OCI-M2 (cell line): ENCODE measurements around the gene GCA.

Experiments
- DNase-seq: peaks from one replicate; lab custom pipeline; 2025; ENCODE audit not compliant: unreplicated experiment; lab: John Stamatoyannopoulos, UW

GCA gene

DNA sequence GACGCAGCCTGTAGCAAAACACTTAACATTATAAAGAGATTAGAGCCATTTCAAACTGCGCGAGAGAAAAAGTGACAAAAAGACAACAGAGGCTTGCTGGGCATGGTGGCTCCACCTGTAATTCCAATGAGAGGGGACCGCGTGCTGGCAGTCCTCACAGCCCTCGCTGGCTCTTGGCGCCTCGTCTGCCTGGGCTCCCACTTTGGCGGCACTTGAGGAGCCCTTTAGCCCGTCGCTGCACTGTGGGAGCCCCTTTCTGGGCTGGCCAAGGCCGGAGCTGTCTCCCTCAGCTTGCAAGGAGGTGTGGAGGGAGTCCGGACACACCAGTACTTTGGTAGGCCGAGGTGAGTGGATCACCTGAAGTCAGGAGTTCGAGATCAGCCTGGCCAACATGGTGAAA is 16.1 kb upstream of the GCA start:
- no peak for DNase-seq

DNA sequence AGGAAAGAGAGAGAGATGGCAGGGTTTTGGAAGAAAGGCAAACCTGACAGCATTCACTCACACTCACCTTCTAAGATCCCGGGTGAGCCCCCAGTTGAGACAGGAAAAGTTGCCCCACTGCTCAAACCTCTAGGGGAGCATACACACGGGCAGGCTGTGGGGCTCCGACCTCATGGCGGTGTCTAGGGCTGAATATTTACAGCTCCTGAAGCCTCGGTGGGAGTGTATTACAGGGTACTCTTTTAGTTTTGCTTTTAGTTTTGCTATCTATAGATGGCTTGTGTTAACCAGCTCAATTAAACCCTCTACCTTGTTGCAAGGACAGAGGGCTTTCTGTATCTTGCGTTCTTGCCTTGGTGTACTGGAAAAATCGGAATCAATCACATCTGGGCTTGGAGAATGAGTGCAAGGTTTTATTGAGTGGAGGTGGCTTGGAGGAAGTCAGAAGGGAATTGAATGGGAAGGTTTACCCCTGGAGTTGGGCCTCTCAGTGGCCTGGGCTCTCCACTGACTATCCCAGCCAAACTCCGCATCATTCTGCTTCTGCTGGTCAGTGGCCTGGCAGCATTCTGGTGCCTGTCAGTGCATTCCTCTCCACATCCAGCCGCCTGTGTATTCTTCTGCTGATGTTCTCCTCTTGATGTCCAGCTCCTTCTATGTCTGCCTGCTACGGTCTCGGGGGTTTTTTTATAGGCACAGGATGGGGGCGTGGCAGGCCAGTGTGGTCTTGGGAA is 15.3 kb upstream of the GCA start:
- no peak for DNase-seq

DNA sequence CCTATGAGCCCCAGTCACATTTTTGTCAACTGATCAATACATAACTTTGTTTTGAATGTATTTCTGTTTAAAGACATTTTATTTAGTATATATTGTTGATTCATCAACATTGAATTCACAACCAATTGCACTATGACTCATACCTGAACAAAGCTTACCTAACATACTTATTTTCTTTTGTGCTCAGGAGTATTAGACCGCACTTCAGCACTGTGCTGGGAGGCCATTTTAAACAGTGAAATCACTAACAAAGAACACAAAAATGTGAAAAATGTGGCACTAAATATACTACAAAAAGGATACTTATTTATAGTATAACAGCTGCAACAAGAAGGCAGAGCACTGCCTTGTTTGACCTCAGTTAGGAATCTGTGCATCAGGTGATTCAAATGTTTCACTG is 13.1 kb upstream of the GCA start:
- DNase-seq, result no peak

DNA sequence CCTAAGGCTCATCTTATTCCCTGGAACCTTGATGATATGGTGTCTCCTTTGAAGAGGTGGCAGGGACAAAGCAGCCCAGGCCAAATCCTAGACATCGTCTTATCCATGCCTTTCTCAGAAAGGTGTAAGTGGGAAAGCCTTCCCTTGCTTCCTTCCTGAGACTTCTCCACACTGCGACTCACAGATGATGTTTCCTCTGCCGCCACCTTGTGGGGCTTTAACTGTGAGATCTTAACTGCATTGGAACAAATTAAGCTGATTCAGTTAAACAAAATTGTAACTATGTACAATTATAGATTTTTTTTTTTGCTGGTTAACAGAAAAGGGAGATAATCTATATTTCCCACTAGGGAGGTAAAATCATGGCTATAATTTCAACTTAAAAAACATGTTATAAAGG is 10.0 kb upstream of the GCA start:
- DNase-seq, result no peak

DNA sequence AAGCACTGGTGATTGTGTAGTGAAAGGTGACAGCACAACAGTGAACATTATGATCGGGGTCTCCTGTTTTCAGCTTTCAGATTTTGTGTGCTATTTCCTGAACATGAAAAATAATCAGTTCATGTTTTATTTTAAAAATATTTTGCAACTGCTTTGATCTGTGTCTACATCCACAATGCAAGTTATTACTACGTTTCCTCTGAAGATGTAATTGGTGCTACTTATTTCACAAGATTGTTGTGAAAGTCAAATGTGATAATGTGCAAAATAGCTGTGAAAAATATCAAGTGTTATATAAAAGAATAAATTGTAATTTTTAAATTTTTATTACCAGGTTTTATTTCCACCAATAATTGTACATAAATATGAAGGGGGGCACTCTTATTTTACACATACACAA is 6.1 kb upstream of the GCA start:
- no peak for DNase-seq

DNA sequence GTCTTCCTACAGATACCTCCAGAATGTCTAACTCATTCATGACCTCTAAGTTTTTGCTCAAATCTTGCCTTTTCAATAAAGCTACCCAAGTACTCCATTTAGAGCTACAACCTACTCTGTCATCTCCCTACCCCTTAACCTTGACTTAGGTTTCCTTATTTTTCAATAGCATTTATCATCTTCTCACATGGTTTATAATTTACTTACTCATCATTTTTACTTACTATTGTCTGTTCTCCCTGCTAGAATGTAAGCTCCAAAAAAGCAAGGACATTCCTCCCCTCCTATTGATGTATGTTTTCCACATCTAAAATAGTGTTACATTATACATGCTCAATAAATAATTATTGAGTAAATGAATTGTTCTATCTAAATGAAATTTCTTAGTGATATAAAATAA is 3.1 kb upstream of the GCA start:
- no peak for DNase-seq

DNA sequence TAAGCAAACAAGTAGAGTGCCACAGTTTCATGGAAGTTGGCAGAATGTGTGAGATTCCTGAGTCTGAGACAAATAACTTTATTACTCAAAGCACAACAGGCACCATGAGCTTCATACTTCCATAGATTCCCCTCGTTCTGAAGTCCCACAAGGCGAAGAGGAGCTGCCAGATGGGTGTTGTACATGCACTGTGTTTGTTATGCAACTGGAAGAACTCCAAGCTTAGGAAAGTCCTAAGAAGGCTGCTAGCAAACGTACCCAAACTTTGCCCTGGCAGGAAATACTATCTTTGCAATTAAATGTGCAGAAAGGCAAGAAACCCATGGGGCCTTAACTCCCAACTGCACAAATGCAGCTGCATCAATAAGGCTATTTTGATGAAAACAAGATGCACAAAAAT is 1.6 kb upstream of the GCA start:
- no peak for DNase-seq

DNA sequence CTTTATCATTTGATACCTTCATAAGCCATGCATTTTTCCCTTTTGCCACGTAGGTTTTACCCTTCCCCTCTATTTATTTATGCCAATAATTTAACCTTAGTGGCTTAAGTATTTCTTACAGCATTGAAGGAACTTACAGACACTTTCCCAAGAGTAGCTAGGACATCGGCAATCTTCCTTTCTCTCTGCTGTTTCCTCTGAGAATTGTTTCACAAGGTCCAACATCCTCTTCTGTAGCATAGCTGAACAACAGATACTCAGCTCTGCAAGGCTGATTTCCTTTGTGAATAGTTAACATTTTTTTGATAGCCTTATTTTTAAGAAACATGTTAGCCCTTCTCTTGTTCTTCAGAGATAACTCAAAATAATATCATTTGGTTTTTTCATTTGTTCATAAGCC is 1.1 kb upstream of the GCA start:
- DNase-seq, result no peak

DNA sequence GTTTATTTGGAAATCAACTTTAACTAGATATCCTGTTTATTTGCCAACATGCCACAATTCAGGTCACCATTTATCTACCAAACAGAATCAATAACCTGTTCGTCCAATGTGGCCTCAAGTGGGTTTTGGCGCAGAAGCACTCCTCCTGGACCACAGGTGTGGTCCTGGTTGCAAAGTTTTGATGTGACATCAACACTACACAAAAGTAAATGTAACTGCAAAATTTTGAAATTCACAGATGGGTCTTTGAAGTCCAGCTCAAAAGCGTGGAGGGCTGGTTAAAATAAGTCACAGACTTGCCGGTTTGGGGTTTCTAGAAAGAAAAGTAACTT is 474 bp upstream of the GCA start:
- DNase-seq, result no peak

DNA sequence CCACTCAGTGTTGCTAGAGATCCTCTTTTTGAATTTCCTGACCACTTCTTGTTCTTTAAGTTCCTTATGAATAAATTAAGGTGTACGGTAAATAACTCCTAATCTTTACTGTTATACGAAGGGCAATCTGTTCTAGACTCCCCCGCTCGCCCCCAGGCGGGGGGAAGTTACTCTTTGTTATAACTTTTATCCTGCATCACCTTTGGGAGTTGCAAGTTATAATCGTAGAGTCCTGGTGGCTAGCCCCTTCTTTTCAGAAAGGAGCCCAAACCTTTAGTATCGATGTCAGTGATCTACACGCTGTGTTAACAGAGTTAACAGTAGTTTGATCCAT is 652 bp downstream of the GCA start:
- DNase-seq, result no peak

DNA sequence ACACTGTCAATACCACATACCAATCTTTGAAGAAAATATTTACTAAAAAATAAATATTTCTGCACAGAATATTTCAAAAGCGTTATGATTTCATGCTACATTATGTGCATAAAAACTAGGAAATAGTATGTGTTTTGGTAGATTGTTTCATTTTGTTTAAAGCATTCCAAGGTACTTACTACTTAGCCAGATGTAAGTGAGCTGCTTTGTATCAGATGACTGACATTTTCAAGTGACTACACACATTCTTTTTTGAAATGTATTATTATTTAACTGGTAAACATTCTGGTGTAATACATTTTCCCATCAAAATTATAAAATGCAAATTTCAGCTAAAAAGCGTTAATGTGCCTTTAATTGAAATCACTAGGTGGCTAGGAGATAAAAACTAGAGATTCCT is 21.5 kb downstream of the GCA start:
- no peak for DNase-seq

DNA sequence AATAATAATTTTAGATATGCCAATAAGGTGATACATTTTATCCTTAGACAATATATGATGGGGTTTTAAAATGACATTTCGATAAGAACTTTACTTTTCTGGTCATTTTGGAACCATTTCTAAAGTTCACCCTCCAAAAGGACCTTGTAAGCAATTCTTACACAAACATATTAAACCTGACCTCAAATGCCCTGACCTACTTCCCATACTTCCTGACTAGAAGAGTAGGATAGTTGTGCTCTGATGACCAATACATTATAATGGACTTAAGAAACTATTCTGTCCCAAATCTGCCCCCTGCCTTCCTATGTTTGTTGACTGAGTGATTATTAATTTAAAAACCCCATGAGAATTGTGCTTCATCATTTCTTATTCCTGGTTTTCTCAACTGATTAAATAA is 24.6 kb downstream of the GCA start:
- no peak for DNase-seq

DNA sequence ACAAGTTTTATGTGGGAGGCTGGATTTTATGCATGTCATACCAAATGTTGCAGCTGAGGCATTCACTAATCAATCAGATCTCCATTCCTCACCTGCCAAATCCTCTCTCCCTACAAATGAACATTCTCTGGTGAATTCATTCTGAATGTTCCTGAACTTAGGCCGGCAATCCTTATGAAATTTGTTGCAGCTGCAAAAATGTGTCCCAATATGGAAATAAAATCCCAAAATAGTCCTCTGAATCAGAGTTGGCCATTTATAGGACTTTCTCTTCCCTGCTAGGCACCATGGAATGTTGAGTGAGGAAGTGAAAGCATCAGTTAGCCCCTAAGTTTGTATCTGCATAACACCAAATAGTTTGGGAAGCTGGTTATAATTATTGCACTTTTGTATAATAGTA is 25.6 kb downstream of the GCA start:
- DNase-seq, result no peak

DNA sequence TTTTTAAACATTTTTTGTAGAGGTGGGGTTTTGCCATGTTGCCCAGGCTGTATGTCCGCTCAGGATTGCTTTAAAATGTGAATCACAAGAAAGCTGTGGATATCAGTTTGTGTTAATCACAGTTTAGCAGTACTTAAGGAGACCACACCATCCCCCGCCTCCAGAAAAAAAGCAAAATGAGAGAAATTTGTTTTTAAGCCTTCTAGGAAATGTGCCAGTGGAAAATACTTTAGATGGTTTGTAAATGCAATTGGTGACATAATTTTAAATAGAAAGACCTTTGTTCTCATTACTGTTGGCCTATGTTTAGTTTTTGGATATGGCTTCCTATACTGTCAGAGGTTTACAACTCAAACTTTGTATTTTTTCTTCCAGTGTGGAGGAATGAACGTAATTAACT is 27.0 kb downstream of the GCA start:
- no peak for DNase-seq

DNA sequence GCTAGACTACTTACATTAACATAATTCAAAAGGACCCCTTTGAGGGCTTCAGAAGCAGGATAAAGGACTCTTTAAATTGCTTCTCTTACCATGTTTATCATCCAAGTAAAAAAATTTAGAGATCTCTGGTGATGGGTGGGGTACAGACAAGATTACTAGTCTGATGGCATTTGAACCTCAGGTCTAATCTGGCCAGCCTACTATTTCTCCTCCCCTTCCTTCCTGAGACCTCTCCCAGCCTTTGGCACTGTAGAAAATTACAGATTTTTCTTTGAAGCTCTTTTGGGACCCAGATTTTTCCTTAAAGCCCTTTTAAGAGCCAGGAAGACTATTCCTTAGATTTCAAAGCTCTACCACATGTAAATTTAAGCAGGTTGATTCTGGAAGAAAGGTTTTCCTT is 28.9 kb downstream of the GCA start:
- DNase-seq, result no peak

DNA sequence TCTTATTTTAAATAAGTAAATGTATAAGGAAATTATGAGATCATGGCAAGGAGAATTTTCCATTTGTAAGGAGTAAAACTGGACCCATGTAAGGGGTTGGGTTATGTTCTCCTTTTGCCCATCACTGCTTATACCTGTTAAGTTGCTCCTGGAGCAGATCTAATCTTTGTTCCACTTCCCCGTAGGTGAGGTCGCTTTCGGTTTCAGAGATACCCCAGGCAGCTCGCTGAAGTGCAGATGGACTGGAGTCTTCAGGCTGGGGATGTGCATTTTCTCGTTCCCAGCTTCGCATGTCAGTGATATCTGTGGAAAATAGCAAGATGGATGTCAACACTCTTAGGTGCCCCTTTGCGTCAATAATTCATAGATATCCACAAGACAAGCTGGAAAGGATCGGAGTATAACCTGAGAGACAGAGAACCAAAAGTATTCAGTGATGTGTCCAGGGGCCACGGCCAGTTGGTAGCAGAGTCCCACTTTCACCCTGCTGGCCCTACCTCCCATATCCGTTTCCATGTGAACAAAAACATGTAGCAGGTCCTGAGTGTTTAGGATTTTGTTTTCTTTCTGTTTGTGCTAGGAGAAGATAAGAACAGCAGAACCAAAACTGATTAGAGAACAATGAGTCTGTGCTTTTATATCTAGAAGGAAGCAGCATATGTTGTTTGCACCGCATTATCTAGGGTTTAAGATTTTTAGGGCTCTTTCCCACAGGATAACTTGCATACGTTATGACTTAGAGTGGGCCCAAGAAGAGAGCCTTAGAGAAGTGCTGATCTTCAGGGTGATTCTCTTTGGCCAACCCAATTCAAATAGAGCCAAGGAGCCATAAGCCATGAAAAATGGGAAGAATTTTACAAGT is 36.0 kb downstream of the GCA start:
- DNase-seq, result peak; percentile 51

DNA sequence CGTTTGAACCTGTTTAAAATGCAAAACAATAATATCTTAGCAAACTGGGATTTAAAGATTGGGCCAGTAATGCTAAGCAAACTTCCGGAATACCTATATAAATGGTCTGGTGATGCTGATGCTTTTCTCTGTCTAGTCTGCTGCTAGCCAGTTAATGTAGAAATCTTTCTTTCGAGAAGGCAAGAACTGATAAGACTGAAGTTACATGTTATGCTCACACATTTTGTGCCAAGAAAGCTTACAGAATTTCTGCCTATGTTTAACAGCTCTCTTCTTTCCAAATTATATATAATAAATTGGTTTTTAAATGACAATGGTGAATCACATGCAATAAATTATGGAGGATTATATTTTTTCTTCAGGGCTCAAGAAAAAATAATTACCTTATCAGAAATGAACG is 37.9 kb downstream of the GCA start:
- DNase-seq, result no peak

DNA sequence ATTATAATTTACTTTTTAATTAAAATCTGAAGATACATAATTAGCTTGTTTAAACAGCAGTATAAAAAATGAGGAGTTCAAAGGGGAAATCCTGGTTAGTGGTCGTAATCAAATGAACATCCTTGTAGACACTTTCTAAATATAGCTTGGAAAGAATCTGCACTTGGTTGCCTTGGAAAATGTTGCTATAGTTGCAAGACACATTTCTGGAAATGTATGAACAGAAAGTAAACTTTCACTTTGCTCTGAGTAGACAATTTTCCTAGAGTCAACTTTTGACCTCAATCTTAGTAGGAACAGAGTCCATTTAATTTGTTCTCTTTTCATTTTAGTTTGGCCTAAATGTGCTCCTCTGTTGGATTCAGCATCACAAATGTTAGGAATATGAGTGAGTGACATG is 38.3 kb downstream of the GCA start:
- no peak for DNase-seq

DNA sequence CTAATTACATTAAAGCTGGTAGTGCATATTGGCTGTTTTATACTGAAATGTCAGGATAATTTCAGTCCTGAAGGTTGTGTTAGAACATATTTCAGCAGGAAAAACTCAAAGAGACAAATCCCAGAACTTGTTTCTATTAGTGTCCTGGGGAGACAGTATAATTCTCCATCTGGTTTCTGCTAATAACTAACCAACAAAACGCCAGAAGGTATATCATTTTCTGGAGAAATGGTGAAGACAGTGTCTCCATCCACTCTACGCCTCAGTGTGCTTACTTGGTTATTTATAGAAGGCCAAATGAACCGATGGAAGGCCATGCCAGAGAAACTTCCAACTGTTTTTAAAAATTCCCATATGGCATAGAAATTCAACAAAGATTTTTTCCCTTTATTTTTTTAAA is 41.6 kb downstream of the GCA start:
- no peak for DNase-seq

DNA sequence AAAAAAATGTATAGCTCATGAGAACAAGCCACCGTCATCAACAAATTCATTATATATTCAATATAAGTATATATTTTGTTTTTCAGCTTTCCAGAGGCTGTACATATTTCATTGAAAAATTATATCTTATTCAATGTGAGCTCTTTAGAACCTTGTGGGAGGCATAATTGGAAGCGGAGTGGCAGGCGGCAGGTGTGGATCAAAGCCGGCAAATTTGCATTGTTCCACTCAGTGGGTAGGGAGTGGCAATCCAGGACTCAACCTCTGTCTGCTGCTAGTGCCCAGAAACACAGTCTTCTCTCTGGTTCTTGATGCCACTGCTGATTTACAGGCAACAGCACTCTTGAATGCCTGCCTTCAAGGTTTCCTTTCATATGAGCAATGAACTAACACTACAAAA is 46.9 kb downstream of the GCA start:
- DNase-seq, result no peak

DNA sequence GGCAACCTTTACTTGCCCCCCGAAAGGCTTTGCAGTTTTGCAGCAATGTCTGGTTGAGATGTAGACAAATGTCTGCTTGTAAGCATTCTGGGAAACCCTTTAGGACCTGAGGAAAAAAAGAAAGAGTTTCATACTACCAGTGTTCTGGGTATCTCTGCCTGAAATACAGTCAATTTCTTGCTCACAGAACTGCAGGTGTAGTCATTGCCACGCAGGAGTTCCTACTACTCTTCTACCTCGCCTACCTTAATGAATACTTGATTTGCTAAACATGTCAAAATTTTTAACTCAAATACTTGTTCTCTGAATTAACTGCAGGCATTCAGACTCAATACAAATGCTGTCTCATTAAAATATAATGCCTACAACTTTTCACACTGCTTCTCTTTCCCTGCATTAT is 56.4 kb downstream of the GCA start:
- DNase-seq, result no peak

DNA sequence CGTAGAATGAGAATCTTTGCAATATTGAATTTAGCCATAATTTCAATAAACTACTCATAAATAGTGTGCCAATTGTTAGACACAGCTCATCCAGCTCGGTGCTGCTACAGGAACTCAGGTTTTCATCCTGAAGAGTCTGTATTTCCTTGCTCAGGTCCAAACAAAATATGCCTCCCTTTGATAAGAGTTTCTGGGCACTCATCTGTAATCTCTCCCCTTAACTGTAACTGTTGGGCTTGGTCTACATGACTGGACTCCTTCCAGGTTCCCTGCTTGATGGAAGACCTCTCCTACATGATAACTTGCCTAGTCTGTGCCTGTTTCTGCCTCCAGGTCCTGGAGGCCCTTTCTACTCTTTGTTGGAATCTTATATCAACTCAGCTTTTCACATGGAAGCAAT is 57.9 kb downstream of the GCA start:
- no peak for DNase-seq

DNA sequence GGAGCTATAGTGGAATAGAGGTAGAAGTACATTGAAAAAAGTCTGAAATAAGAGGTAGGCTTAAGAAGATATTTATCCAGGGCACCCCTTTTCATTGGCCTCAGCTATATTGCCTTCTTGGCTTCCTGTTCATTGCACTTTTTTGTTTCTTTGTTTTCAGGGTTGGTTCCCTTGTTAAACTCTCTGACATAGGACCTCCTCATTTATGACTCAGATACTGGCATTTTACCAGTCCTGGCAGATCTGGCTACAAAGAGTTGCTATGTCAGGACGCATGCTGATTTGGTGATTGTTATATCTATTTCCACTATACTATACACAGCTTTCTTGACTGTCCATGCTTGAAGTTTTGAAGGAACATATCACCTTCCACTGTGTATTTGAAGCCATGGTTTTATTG is 60.0 kb downstream of the GCA start:
- no peak for DNase-seq
